Mucosa of gallbladder (tissue), 1 donor: Measurements from ENCODE around the gene BSN. TPM values are rescaled to one million over a fixed set of nuclear protein-coding genes. Genes with fewer than 3 reads are reported as not detected.

Experiments used
- DNase-seq: peaks from one replicate; pipeline ENCODE4 v3.0.0-alpha.2; 2020; ENCODE audit warnings: low spot score
- total RNA-seq: library from RNA; stranded (reverse); gene quantifications from one replicate; pipeline ENCODE4 v1.2.1, GENCODE V29; 2021
- donor health status: DM: no; HTN: no; CAD: no.

Gene BSN
- 0.81 TPM for total RNA-seq

GRCh38 chr3:49553692-49554632, at the start of gene BSN:
TSS of gene BSN (plus strand) at chr3:49554477. CDS start at chr3:49554603, 126 bp downstream.
- peak; percentile 90 for DNase-seq

GRCh38 chr3:49506906-49507305, 47.4 kb upstream of the BSN start:
- DNase-seq: no peak

- DNase-seq: no peak
Measured at GRCh38 chr3:49509028-49509561, 45.2 kb upstream of the BSN start.

GRCh38 chr3:49511639-49512038, 42.6 kb upstream of the BSN start:
- DNase-seq: no peak

GRCh38 chr3:49512781-49513355, 41.4 kb upstream of the BSN start:
- DNase-seq: no peak

- DNase-seq: no peak
Measured at GRCh38 chr3:49513494-49514124, 40.7 kb upstream of the BSN start.

GRCh38 chr3:49518016-49518415, 36.3 kb upstream of the BSN start:
- no peak for DNase-seq

- DNase-seq: no peak
Measured at GRCh38 chr3:49518441-49518840, 35.8 kb upstream of the BSN start.

GRCh38 chr3:49519296-49519695, 35.0 kb upstream of the BSN start:
- DNase-seq: no peak

- peak; percentile 40 for DNase-seq
Measured at GRCh38 chr3:49519916-49520385, 34.3 kb upstream of the BSN start.

- DNase-seq: no peak
Measured at GRCh38 chr3:49523756-49524747, 30.2 kb upstream of the BSN start.

GRCh38 chr3:49529567-49529966, 24.7 kb upstream of the BSN start:
- DNase-seq: no peak

- no peak for DNase-seq
Measured at GRCh38 chr3:49530231-49530630, 24.0 kb upstream of the BSN start.

GRCh38 chr3:49530701-49531100, 23.6 kb upstream of the BSN start:
- DNase-seq: no peak

- no peak for DNase-seq
Measured at GRCh38 chr3:49531218-49531617, 23.1 kb upstream of the BSN start.

- no peak for DNase-seq
Measured at GRCh38 chr3:49531715-49532114, 22.6 kb upstream of the BSN start.

- DNase-seq: no peak
Measured at GRCh38 chr3:49533031-49533430, 21.2 kb upstream of the BSN start.

GRCh38 chr3:49533786-49534519, 20.3 kb upstream of the BSN start:
- DNase-seq: no peak

GRCh38 chr3:49534581-49535441, 19.5 kb upstream of the BSN start:
- DNase-seq: no peak
